MM.1S (cell line): ENCODE results near the gene ANP32A.

ENCODE experiments used
- DNase-seq: peaks from one replicate; pipeline ENCODE4 v3.0.0-alpha.2; 2015
- H2AFZ ChIP-seq: fragments of 300-600 bp; sonication (generic); 2 replicates; pipeline ENCODE4 v1.6.0; 2016; ENCODE audit warnings: antibody characterized with exemption, low read length
- H3F3A ChIP-seq: fragments of 300-600 bp; sonication (generic); 2 replicates; pipeline ENCODE4 v1.6.1; 2016; ENCODE audit warnings: mild to moderate bottlenecking, antibody characterized with exemption, low read length, moderate library complexity, mixed read lengths; ENCODE audit not compliant: insufficient read depth
- H3K27ac ChIP-seq: fragments of 300-600 bp; sonication (generic); 2 replicates; pipeline ENCODE4 v1.5.1; 2016; ENCODE audit warnings: mild to moderate bottlenecking, low read length
- H3K27me3 ChIP-seq: fragments of 300-600 bp; sonication (generic); replicated peaks from 2 replicates; pipeline ENCODE4 v1.6.0; 2016; ENCODE audit warnings: low read length; ENCODE audit not compliant: insufficient read depth
- H3K36me3 ChIP-seq: fragments of 300-600 bp; sonication (generic); replicated peaks from 2 replicates; pipeline ENCODE4 v1.6.1; 2016; ENCODE audit warnings: mild to moderate bottlenecking, low read length, mixed read lengths; ENCODE audit not compliant: insufficient read depth
- H3K4me1 ChIP-seq: fragments of 300-600 bp; sonication (generic); 2 replicates; pipeline ENCODE4 v1.6.1; 2016; ENCODE audit warnings: low read length, mixed read lengths
- H3K4me2 ChIP-seq: fragments of 300-600 bp; sonication (generic); 2 replicates; pipeline ENCODE4 v1.6.0; 2016; ENCODE audit warnings: low read depth, low read length
- H3K4me3 ChIP-seq: fragments of 300-600 bp; sonication (generic); 2 replicates; pipeline ENCODE4 v1.5.1; 2016; ENCODE audit warnings: low read length, mixed read lengths
- H3K79me2 ChIP-seq: fragments of 300-600 bp; sonication (generic); 2 replicates; pipeline ENCODE4 v1.6.1; 2016; ENCODE audit warnings: mixed run types, low read length, mixed read lengths
- H3K9ac ChIP-seq: fragments of 300-600 bp; sonication (generic); 2 replicates; pipeline ENCODE4 v1.6.1; 2016; ENCODE audit warnings: low read length, mixed read lengths
- H3K9me2 ChIP-seq: fragments of 300-600 bp; sonication (generic); replicated peaks from 2 replicates; pipeline ENCODE4 v1.6.1; 2016; ENCODE audit warnings: mild to moderate bottlenecking, low read length, mixed read lengths; ENCODE audit not compliant: insufficient read depth
- H3K9me3 ChIP-seq: fragments of 300-600 bp; sonication (generic); replicated peaks from 2 replicates; pipeline ENCODE4 v1.6.1; 2016; ENCODE audit warnings: mild to moderate bottlenecking, low read length, mixed read lengths; ENCODE audit not compliant: insufficient read depth
- H4K20me1 ChIP-seq: fragments of 300-600 bp; sonication (generic); 2 replicates; pipeline ENCODE4 v1.6.1; 2016; ENCODE audit warnings: mild to moderate bottlenecking, low read length, moderate library complexity, mixed read lengths; ENCODE audit not compliant: insufficient read depth
- EZH2 ChIP-seq: fragments of 300-600 bp; sonication (generic); optimal IDR thresholded peaks from 2 replicates; pipeline ENCODE3; 2017; ENCODE audit warnings: low read depth, mild to moderate bottlenecking, antibody characterized with exemption, low read length, mixed read lengths
- EZH2phosphoT487 ChIP-seq: fragments of 300-600 bp; sonication (generic); IDR thresholded peaks from 2 replicates; pipeline ENCODE4 v1.6.1; 2018; ENCODE audit warnings: antibody characterized with exemption, low read length
- TF ChIP-seq, protein P1 (sequence below): fragments of 300-600 bp; sonication (generic); IDR thresholded peaks from 2 replicates; pipeline ENCODE4 v1.5.1; 2016; ENCODE audit warnings: antibody characterized with exemption, low read length, mixed read lengths

ANP32A gene

DNA sequence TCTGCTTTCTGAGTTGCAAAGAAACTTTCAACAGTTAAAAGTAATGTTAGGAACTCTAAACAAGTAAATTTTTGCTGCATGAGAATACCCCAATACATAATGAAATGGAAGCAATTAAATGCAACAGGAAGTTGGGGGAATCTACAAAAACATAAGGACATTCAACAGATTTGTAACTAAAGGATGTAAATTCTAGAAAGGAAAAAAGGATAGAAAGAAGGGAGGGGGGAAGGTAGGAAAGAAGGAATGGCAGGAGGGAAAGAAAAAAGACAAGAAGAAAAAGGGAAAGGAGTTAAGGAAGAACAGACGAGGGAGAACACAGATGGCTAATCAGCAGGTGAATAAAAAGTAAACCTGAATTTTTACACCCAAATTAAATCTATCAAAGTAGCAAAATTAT is 22.3 kb upstream of the ANP32A start:
- Histone ChIP-seq H3K36me3 (no peaks in the 10 kb centered on the region), H3K4me2 (no peak overlapping the region), H3K27me3 (peaks cover 3% of the 10 kb centered on the region; the same call in 1 of the 2 replicates), H3K27ac (no peak overlapping the region), H2AFZ (no peak overlapping the region), H3K9ac (no peak overlapping the region), H3K9me3 (no peaks in the 10 kb centered on the region), H3K4me1 (peaks cover 6% of the 10 kb centered on the region; the same call in 1 of the 2 replicates), H4K20me1 (no peaks in the 10 kb centered on the region), H3F3A (peaks cover 4% of the 10 kb centered on the region; the same call in 1 of the 2 replicates), H3K9me2 (no peaks in the 10 kb centered on the region), H3K79me2 (no peaks in the 10 kb centered on the region), H3K4me3 (no peak overlapping the region)
- TF ChIP-seq, protein P1, sequence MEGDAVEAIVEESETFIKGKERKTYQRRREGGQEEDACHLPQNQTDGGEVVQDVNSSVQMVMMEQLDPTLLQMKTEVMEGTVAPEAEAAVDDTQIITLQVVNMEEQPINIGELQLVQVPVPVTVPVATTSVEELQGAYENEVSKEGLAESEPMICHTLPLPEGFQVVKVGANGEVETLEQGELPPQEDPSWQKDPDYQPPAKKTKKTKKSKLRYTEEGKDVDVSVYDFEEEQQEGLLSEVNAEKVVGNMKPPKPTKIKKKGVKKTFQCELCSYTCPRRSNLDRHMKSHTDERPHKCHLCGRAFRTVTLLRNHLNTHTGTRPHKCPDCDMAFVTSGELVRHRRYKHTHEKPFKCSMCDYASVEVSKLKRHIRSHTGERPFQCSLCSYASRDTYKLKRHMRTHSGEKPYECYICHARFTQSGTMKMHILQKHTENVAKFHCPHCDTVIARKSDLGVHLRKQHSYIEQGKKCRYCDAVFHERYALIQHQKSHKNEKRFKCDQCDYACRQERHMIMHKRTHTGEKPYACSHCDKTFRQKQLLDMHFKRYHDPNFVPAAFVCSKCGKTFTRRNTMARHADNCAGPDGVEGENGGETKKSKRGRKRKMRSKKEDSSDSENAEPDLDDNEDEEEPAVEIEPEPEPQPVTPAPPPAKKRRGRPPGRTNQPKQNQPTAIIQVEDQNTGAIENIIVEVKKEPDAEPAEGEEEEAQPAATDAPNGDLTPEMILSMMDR = no peak
- TF ChIP-seq EZH2phosphoT487 = no peak
- no peak for TF ChIP-seq EZH2
- DNase-seq = no peak

DNA sequence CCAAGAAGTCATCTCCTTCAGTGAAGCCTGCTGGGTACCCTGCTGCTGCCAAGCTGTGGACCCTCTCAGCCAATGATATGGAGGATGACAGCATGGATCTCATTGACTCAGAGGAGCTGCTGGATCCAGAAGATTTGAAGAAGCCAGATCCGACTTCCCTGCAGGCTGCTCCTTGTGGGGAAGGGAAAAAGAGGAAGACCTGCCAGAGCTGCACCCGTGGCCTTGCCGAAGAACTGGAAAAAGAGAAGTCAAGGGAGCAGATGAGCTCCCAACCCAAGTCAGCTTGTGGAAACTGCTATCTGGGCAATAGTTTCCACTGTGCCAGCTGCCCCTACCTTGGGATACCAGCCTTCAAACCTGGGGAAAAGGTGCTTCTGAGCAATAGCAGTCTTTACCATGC is 13.7 kb upstream of the ANP32A start:
- no peak for DNase-seq
- Histone ChIP-seq H3K9me3 (no peaks in the 10 kb centered on the region), H3F3A (peaks cover 29% of the 10 kb centered on the region), H3K27ac (peak overlapping the region; percentile 78; the same call in 1 of the 2 replicates), H4K20me1 (no peaks in the 10 kb centered on the region), H3K4me2 (peak overlapping the region; percentile 61; the same call in 1 of the 2 replicates), H3K27me3 (no peaks in the 10 kb centered on the region), H2AFZ (peak overlapping the region; percentile 56), H3K79me2 (no peaks in the 10 kb centered on the region), H3K36me3 (no peaks in the 10 kb centered on the region), H3K9me2 (no peaks in the 10 kb centered on the region), H3K4me1 (peaks cover 34% of the 10 kb centered on the region), H3K4me3 (no peak overlapping the region), H3K9ac (peak overlapping the region; percentile 19; the same call in 1 of the 2 replicates)
- TF ChIP-seq EZH2 = no peak
- no peak for TF ChIP-seq EZH2phosphoT487
- TF ChIP-seq, protein P1 = no peak

DNA sequence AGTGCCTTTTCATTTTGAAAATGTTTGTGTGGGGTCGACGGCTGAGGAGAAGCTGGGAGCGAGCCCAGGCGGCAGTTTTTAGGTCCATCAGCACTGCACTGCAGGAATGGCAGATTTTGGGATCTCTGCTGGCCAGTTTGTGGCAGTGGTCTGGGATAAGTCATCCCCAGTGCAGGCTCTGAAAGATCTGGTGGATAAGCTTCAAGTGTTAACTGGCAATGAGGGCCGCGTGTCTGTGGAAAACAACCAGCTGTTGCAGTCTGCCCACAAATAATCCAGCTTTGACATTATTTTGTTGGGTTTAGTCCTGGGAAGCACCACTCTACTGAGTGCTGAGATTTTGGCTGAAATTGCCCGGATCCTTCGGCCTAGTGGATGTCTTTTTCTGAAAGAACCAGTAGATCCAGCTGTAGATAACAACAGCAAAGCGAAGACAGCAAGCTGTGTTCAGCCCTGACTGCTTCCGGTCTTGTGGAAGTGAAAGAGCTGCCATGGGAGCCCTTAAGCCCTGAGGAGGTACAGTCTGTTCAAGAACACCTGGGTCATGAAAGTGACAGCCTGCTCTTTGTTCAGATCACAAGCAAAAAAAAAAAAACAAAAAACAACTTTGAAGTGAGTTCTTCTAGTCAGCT is 13.1 kb upstream of the ANP32A start:
- Histone ChIP-seq H3F3A (peaks cover 30% of the 10 kb centered on the region), H3K9me3 (no peaks in the 10 kb centered on the region), H3K79me2 (no peaks in the 10 kb centered on the region), H3K4me1 (peaks cover 39% of the 10 kb centered on the region), H4K20me1 (no peaks in the 10 kb centered on the region), H2AFZ (peak overlapping the region; percentile 60), H3K4me3 (0 out of 2 replicates have a peak overlapping the region, but pooled peaks have one; percentile 7), H3K4me2 (peak overlapping the region; percentile 61), H3K9me2 (no peaks in the 10 kb centered on the region), H3K9ac (peak overlapping the region; percentile 24; the same call in 1 of the 2 replicates), H3K36me3 (no peaks in the 10 kb centered on the region), H3K27ac (peak overlapping the region; percentile 78), H3K27me3 (no peaks in the 10 kb centered on the region)
- TF ChIP-seq EZH2phosphoT487 (no peak), EZH2 (no peak)
- TF ChIP-seq, protein P1 = no peak
- peak; percentile 97 for DNase-seq
